Measurements from ENCODE around the gene MS4A18. TPM values are rescaled to one million over a fixed set of nuclear protein-coding genes. Genes with fewer than 3 reads are reported as not detected.

Gene MS4A18
- total RNA-seq, 2 experiments from 2014 or later: not detected

- Mint-ChIP-seq H3K27ac (no peak overlapping the region), H3K4me3 (no peak overlapping the region), H3K4me1 (ENCODE audit: low read depth) (no peaks in the 10 kb centered on the region), H3K27me3 (ENCODE audit: low read depth) (peaks cover 13% of the 10 kb centered on the region), H3K9me3 (ENCODE audit: insufficient read depth) (no peaks in the 10 kb centered on the region), H3K36me3 (ENCODE audit: low read depth) (no peaks in the 10 kb centered on the region)
- no peak for DNase-seq
- ChIA-PET POLR2A (no interaction called here), CTCF (interaction anchor here (1.2 kb wide), 2 partner anchors 106 to 118 kb away, joined by 3 read pairs; no protein-coding TSS in a partner anchor)
- no peak for ATAC-seq
These were observed 57.4 kb downstream of the MS4A18 start for GRCh38 chr11:60781981-60782316.

GRCh38 chr11:60782393-60783140 is 58.0 kb downstream of the MS4A18 start:
- DNase-seq (no peak), ATAC-seq (no peak)
- Mint-ChIP-seq H3K4me3 (no peak overlapping the region), H3K36me3 (ENCODE audit: low read depth) (no peaks in the 10 kb centered on the region), H3K4me1 (ENCODE audit: low read depth) (no peaks in the 10 kb centered on the region), H3K9me3 (ENCODE audit: insufficient read depth) (no peaks in the 10 kb centered on the region), H3K27ac (no peak overlapping the region), H3K27me3 (ENCODE audit: low read depth) (peaks cover 9% of the 10 kb centered on the region)
- ChIA-PET POLR2A (no interaction called here), CTCF (interaction anchor here (1.2 kb wide), 2 partner anchors 105 to 117 kb away, joined by 3 read pairs; no protein-coding TSS in a partner anchor)

- ATAC-seq: no peak
- no peak overlapping the region for H3K4me3 Mint-ChIP-seq
These were observed 58.6 kb downstream of the MS4A18 start for GRCh38 chr11:60783141-60783484.

GRCh38 chr11:60783911-60784310 is 59.4 kb downstream of the MS4A18 start:
- DNase-seq: no peak
- Mint-ChIP-seq H3K4me3 (no peak overlapping the region), H3K9me3 (ENCODE audit: insufficient read depth) (no peaks in the 10 kb centered on the region), H3K27me3 (ENCODE audit: low read depth) (peaks cover 3% of the 10 kb centered on the region), H3K4me1 (ENCODE audit: low read depth) (no peaks in the 10 kb centered on the region), H3K27ac (no peak overlapping the region), H3K36me3 (ENCODE audit: low read depth) (no peaks in the 10 kb centered on the region)
- ChIA-PET CTCF (interaction anchor here (0.7 to 3.5 kb wide), 2 partner anchors 8 to 107 kb away, joined by 4 to 12 read pairs; no protein-coding TSS in a partner anchor), POLR2A (no interaction called here)
- ATAC-seq: no peak

More at GRCh38 chr11:60783141-60783484, 58.6 kb downstream of the MS4A18 start:
- POLR2A ChIA-PET: no interaction called here
- H3K4me1 Mint-ChIP-seq (ENCODE audit: low read depth): no peaks in the 10 kb centered on the region
- no peaks in the 10 kb centered on the region for H3K36me3 Mint-ChIP-seq (ENCODE audit: low read depth)
- CTCF ChIA-PET: interaction anchor here (1.2 kb wide), 2 partner anchors 104 to 117 kb away, joined by 3 read pairs; no protein-coding TSS in a partner anchor
- no peak overlapping the region for H3K27ac Mint-ChIP-seq
- H3K27me3 Mint-ChIP-seq (ENCODE audit: low read depth): peaks cover 6% of the 10 kb centered on the region
- DNase-seq: no peak
- no peaks in the 10 kb centered on the region for H3K9me3 Mint-ChIP-seq (ENCODE audit: insufficient read depth)

GRCh38 chr11:60785136-60785535 is 60.6 kb downstream of the MS4A18 start, which contains the start of gene MS4A10:
Gene MS4A10, plus strand, starts transcription at chr11:60785333. Its CDS starts 5,003 bp downstream, at chr11:60790336.
- Mint-ChIP-seq H3K4me1 (ENCODE audit: low read depth) (no peaks in the 10 kb centered on the region), H3K27ac (no peak within 1 kb of the TSS)
- POLR2A ChIA-PET: no interaction called here

GRCh38 chr11:60785806-60786361 is 61.4 kb downstream of the MS4A18 start:
- ChIA-PET POLR2A (no interaction called here), CTCF (interaction anchor here (3.5 kb wide), 1 partner anchor 10 kb away, joined by 12 read pairs; no protein-coding TSS in a partner anchor)
- DNase-seq (no peak), ATAC-seq (no peak)
- H3K4me1 Mint-ChIP-seq (ENCODE audit: low read depth): no peaks in the 10 kb centered on the region
- H3K4me3 Mint-ChIP-seq: no peak overlapping the region
- no peaks in the 10 kb centered on the region for H3K36me3 Mint-ChIP-seq (ENCODE audit: low read depth)
- no peak overlapping the region for H3K27ac Mint-ChIP-seq
- H3K27me3 Mint-ChIP-seq (ENCODE audit: low read depth): no peaks in the 10 kb centered on the region
- H3K9me3 Mint-ChIP-seq (ENCODE audit: insufficient read depth): no peaks in the 10 kb centered on the region

More at GRCh38 chr11:60785136-60785535, 60.6 kb downstream of the MS4A18 start, which contains the start of gene MS4A10:
- Mint-ChIP-seq H3K36me3 (ENCODE audit: low read depth) (no peaks in the 10 kb centered on the region), H3K4me3 (no peak within 1 kb of the TSS), H3K9me3 (ENCODE audit: insufficient read depth) (no peaks in the 10 kb centered on the region), H3K27me3 (ENCODE audit: low read depth) (peaks cover 1% of the 10 kb centered on the region)
- CTCF ChIA-PET: interaction anchor here (3.5 kb wide), 1 partner anchor 9 kb away, joined by 12 read pairs; no protein-coding TSS in a partner anchor
- no peak for DNase-seq
- ATAC-seq: no peak

- ChIA-PET CTCF (interaction anchor here (3.5 kb wide), 1 partner anchor 11 kb away, joined by 12 read pairs; no protein-coding TSS in a partner anchor), POLR2A (no interaction called here)
- no peaks in the 10 kb centered on the region for H3K27me3 Mint-ChIP-seq (ENCODE audit: low read depth)
- ATAC-seq: no peak
- no peaks in the 10 kb centered on the region for H3K9me3 Mint-ChIP-seq (ENCODE audit: insufficient read depth)
- no peak overlapping the region for H3K4me3 Mint-ChIP-seq
- no peak overlapping the region for H3K27ac Mint-ChIP-seq
- H3K4me1 Mint-ChIP-seq (ENCODE audit: low read depth): no peaks in the 10 kb centered on the region
- no peaks in the 10 kb centered on the region for H3K36me3 Mint-ChIP-seq (ENCODE audit: low read depth)
- no peak for DNase-seq
These were observed 62.5 kb downstream of the MS4A18 start for GRCh38 chr11:60786811-60787567.

GRCh38 chr11:60788401-60789125 is 64.0 kb downstream of the MS4A18 start:
- Mint-ChIP-seq H3K4me1 (ENCODE audit: low read depth) (no peaks in the 10 kb centered on the region), H3K9me3 (ENCODE audit: insufficient read depth) (no peaks in the 10 kb centered on the region), H3K36me3 (ENCODE audit: low read depth) (no peaks in the 10 kb centered on the region), H3K27me3 (ENCODE audit: low read depth) (no peaks in the 10 kb centered on the region), H3K4me3 (no peak overlapping the region), H3K27ac (no peak overlapping the region)
- ATAC-seq (no peak), DNase-seq (no peak)
- ChIA-PET CTCF (no interaction called here), POLR2A (no interaction called here)

GRCh38 chr11:60790726-60791125 is 66.2 kb downstream of the MS4A18 start:
- ATAC-seq (no peak), DNase-seq (no peak)
- Mint-ChIP-seq H3K4me1 (ENCODE audit: low read depth) (no peaks in the 10 kb centered on the region), H3K36me3 (ENCODE audit: low read depth) (no peaks in the 10 kb centered on the region), H3K27ac (no peak overlapping the region), H3K27me3 (ENCODE audit: low read depth) (no peaks in the 10 kb centered on the region), H3K4me3 (no peak overlapping the region), H3K9me3 (ENCODE audit: insufficient read depth) (no peaks in the 10 kb centered on the region)
- ChIA-PET POLR2A (no interaction called here), CTCF (interaction anchor here (1.0 to 1.8 kb wide), 3 partner anchors 12 to 15 kb away, joined by 3 to 6 read pairs (median 3); no protein-coding TSS in a partner anchor)

GRCh38 chr11:60791153-60791933 is 66.8 kb downstream of the MS4A18 start:
- H3K9me3 Mint-ChIP-seq (ENCODE audit: insufficient read depth): no peaks in the 10 kb centered on the region
- no peak overlapping the region for H3K4me3 Mint-ChIP-seq
- POLR2A ChIA-PET: interaction anchor here (0.7 kb wide), 1 partner anchor 1576 kb away, joined by 3 read pairs; no protein-coding TSS in a partner anchor
- no peak for DNase-seq
- CTCF ChIA-PET: interaction anchor here (1.0 to 1.8 kb wide), 3 partner anchors 12 to 16 kb away, joined by 3 to 6 read pairs (median 3); no protein-coding TSS in a partner anchor
- no peak for ATAC-seq
- no peaks in the 10 kb centered on the region for H3K36me3 Mint-ChIP-seq (ENCODE audit: low read depth)
- no peaks in the 10 kb centered on the region for H3K4me1 Mint-ChIP-seq (ENCODE audit: low read depth)
- no peaks in the 10 kb centered on the region for H3K27me3 Mint-ChIP-seq (ENCODE audit: low read depth)
- H3K27ac Mint-ChIP-seq: no peak overlapping the region

- Mint-ChIP-seq H3K27ac (no peak overlapping the region), H3K9me3 (ENCODE audit: insufficient read depth) (no peaks in the 10 kb centered on the region), H3K4me3 (no peak overlapping the region)
These were observed 68.0 kb downstream of the MS4A18 start for GRCh38 chr11:60792521-60792920.

More at GRCh38 chr11:60792521-60792920, 68.0 kb downstream of the MS4A18 start:
- ChIA-PET CTCF (no interaction called here), POLR2A (no interaction called here)
- DNase-seq (no peak), ATAC-seq (no peak)
- H3K27me3 Mint-ChIP-seq (ENCODE audit: low read depth): no peaks in the 10 kb centered on the region
- no peaks in the 10 kb centered on the region for H3K36me3 Mint-ChIP-seq (ENCODE audit: low read depth)
- no peaks in the 10 kb centered on the region for H3K4me1 Mint-ChIP-seq (ENCODE audit: low read depth)
